GM23338 (cell line): ENCODE results near the gene EVI5.

Experiments
- CREB1 ChIP-seq: fragments of 250-450 bp; sonication (Bioruptor Pico); IDR thresholded peaks from 2 replicates; pipeline ENCODE4 v1.5.0; 2020; ENCODE audit warnings: low read depth, mild to moderate bottlenecking, moderate library complexity
- CTCF ChIP-seq, 2 experiments: fragments of 200-600 bp in 1 of 2; sonication (generic) in 1 of 2; conservative IDR thresholded peaks; 2 replicates each; pipeline versions ENCODE4 v1.5.1 to v1.6.1; 2016 to 2017; ENCODE audit warnings: antibody characterized with exemption in 2 of 2, low read depth in 2 of 2, mild to moderate bottlenecking in 2 of 2, moderate library complexity in 1 of 2
- ETS1 ChIP-seq: IDR thresholded peaks from 2 replicates; pipeline ENCODE4 v1.6.1; 2016; ENCODE audit warnings: antibody characterized with exemption
- EZH2 ChIP-seq: fragments of 200-600 bp; sonication (generic); IDR thresholded peaks from one replicate; pipeline ENCODE4 v1.8.0; 2017; ENCODE audit warnings: antibody characterized with exemption, mild to moderate bottlenecking, low read depth; ENCODE audit not compliant: unreplicated experiment
- EZH2phosphoT487 ChIP-seq: fragments of 200-600 bp; sonication (generic); IDR thresholded peaks from one replicate; pipeline ENCODE4 v1.8.1; 2018; ENCODE audit warnings: antibody characterized with exemption; ENCODE audit not compliant: unreplicated experiment
- JUNB ChIP-seq: IDR thresholded peaks from one replicate; pipeline ENCODE4 v1.6.1; 2016; ENCODE audit warnings: antibody characterized with exemption; ENCODE audit not compliant: unreplicated experiment
- POLR2AphosphoS5 ChIP-seq: IDR thresholded peaks from 2 replicates; pipeline ENCODE4 v1.6.1; 2016; ENCODE audit warnings: antibody characterized with exemption, low read depth
- REST ChIP-seq: IDR thresholded peaks from one replicate; pipeline ENCODE4 v1.6.1; 2018; ENCODE audit warnings: antibody characterized with exemption; ENCODE audit not compliant: unreplicated experiment
- STAT1 ChIP-seq: IDR thresholded peaks from one replicate; pipeline ENCODE4 v1.6.1; 2016; ENCODE audit warnings: antibody characterized with exemption; ENCODE audit not compliant: unreplicated experiment
- ZNF114 ChIP-seq: fragments of 250-450 bp; sonication (Bioruptor Pico); IDR thresholded peaks from 2 replicates; pipeline ENCODE4 v1.5.0; 2020; ENCODE audit warnings: mild to moderate bottlenecking, moderate library complexity

DNA sequence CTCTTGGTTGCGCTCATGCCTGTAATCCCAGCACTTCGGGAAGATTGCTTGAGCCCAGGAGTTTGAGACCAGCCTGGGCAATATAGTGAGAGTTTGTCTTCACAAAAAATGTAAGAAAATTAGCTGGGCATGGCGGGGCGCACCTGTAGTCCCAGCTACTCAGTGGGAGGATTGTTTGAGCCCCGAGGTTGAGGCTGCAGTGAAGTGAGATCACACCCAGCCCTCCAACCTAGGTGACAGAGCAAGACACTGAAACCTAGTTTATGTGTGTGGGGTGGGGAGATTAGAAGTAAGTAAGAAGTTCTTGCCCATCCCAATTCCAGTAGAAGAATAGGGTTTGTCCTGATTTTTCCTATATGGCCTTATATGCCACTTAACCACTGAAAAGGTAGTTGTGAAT, 48.9 kb upstream of the EVI5 start:
- TF ChIP-seq CTCF (conservative IDR thresholded peaks at IDR 0.05; ENCODE audit: low read depth in 2 of 2) (no peak), POLR2AphosphoS5 (no peak), EZH2 (no peak), CREB1 (CRISPR knock-in tag) (no peak), EZH2phosphoT487 (no peak), JUNB (no peak), ETS1 (no peak), STAT1 (no peak), ZNF114 (CRISPR knock-in tag) (no peak), REST (no peak)
